GM21529 (cell line): ENCODE results near the gene CAMK4.

Source experiments
- ATAC-seq: cut with Tn5 transposase; IDR thresholded peaks from one replicate; pipeline ENCODE4 v1.9.1; 2021; ENCODE audit not compliant: unreplicated experiment

The CAMK4 gene

DNA sequence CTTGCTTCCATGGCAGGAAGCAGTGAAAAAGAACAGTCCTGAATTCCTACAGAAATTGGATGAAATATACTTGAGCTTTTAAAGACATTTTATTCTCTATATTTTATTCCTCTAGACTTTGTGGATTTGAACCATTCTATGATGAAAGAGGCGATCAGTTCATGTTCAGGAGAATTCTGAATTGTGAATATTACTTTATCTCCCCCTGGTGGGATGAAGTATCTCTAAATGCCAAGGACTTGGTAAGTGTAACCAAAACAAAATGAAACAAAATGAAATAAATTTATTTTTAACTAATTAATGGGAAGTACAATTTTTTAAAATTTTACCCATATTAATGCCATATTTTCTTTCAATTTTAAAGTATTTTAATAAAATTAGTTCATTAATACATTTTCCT lies 254.1 kb downstream of the CAMK4 start:
- no peak for ATAC-seq

DNA sequence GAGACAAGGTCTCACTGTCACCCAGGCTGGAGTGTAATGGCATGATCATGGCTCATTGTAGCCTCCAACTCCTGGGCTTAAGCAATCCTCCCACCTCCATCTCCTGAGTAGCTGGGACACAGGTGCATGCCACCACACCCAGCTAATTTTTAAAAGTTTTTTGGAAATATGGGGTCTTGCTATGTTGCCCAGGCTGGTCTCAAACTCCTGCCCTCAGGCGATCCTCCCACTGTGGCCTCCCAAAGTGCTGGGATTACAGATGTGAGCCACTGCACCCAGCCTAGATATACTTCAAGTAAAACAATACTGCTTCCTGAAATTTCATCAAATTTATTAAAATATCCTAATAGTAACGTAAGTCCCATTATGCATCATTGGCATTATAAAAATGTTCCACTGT lies 254.7 kb downstream of the CAMK4 start:
- ATAC-seq, result no peak

DNA sequence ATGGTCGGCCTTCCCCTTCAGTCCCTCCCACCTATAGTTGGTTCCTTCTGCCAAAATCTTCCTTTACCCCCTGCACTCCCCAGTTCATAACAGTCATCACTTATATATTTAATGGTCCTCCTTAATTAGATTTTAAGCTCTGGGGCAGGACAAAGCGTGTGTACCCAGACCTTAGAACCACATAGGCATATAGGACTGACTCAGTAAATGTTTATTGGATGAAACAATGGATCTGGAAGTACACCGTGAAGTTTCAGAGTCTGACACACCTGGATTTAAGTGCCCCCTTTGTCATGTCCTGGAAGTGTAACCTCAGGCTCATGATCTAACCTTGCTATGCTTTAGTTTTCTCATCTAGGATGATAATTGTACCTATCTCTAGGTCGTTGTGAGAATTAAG lies 256.2 kb downstream of the CAMK4 start:
- ATAC-seq, result no peak

DNA sequence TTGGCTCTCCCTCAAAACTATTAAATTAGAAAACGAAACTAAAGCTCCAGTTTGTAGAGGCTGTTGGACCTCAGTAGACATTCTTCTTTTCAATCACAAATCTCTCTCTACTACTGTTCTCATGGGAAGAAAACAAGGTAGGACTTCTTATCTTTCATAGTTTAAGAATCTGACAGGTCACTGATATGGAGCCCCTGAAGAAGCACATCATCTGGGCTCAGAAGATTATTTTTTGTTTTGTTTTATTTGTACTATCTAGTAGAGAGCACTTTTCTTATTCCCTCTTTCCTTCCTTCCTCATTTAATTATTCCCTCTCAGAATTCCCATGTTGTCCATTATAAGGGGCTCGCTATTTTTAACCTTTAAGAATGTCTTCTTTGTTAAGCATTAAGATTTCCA lies 261.9 kb downstream of the CAMK4 start:
- ATAC-seq, result no peak

DNA sequence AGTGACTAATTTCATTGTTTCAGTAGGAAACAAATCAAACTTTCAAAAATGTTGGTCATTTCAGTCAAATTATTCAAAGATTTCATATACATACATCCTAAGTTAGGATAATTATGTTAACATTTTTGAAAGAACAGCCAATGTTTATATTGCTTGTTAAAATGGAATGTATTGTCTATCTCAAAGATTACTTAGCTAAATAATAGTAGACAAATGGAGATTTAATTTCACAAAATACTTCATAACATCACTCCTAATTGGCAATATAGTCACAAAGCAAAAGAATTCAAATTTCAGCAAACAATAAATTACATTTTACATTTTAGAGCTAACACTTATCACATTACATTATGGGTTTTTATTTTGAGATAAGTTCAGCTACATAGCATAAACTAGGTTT lies 262.7 kb downstream of the CAMK4 start:
- ATAC-seq, result no peak

DNA sequence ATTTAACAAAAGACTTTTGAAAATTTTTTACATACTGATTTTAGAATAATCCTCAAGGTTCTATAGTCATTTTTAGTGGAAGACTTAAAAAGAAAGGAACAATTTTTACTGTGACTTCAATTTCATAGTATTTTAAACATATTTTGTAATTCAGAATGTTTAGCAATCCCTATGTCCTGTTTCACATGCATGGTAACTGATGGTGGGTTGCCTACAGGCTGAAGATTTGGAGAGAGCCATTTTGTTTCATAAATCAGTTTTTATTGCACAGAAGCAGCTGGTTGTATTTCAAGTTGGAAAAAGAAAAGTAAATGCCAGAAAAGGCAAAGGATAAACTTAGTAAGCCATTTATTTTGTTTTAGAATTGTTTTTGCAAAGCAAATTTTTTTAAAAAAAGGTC lies 264.2 kb downstream of the CAMK4 start:
- no peak for ATAC-seq

DNA sequence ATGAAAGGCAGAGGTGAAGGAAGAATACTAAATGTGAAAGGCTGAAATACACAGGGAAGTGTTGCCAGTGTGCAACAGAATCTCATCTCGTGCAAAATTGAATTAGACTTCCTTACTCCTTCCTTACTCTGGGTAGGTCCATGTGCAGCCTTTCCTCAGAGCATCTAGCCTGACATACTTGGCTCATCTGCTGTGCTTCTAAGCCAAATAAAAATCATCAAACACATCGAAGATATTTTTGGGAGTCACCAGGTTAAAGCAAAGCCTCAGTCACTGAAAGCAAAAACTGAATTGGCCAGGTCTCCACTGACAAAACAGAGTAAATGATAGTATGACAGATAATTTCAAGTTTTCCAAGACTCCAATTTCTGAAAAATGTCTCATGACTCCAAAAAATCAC lies 268.8 kb downstream of the CAMK4 start:
- no peak for ATAC-seq

DNA sequence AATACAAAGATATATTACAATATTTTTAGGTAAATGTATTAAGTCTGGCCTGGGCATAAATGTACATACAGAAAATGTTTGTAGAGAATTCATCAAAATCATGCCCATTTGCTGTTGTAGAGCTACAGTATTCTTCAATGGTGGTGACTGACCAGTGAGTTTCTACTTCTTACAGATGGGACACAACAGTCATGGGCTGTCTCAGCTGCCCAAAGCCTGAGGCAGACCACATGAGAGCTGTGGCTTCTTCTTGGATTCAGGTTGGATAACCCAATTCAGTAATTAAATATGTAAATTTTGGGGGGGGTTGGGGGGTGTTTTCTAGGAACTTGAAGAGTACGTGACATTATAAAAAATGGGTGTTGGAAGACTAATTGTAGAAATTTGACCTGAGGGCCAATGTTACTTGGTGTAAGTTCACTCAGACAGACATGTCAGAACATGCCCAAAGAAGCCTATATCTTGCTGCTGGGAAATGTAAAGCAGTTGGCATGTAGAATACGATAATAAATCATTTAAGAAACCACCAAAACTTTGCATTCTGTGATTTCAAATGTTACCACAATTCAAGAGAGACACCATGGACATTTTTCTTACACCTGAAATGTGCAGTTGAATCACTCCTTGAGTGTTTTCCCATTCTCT lies 270.3 kb downstream of the CAMK4 start:
- ATAC-seq, result no peak

DNA sequence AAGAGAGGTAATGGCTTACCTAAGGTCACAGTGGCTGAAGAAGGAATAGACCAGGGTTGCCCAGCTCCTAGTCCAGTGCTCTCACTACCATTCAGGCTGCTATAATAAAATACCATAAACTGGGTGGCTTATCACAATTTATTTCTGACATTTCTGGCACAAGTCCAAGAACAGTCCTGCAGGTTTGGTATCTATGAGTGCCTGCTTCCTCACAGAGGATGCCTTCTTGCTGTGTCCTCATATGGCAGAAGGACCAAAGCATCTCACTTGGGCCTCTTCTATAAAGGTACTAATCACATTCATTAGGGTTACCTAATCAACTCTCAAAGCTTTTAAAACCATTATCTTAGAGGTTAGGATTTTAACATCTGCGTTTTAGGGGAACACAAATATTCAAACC lies 271.0 kb downstream of the CAMK4 start:
- no peak for ATAC-seq

DNA sequence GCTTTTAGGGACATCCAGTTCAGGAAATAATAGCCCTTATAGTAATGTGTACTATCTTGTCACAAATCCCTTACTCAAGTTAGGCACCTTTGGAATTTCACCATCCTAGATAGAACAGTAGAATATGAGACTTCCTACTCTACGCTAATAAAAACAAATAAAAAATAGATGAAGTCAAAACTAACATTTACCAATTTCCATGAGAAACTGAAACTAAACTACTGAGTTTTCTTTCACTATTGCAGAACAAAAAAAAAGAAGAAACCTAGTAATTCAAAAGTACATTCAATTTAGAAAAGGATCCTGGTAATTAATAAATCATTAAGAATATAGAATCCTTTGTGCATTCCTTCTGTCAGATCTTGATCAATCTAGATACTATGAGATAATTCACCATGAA lies 274.2 kb downstream of the CAMK4 start:
- no peak for ATAC-seq

DNA sequence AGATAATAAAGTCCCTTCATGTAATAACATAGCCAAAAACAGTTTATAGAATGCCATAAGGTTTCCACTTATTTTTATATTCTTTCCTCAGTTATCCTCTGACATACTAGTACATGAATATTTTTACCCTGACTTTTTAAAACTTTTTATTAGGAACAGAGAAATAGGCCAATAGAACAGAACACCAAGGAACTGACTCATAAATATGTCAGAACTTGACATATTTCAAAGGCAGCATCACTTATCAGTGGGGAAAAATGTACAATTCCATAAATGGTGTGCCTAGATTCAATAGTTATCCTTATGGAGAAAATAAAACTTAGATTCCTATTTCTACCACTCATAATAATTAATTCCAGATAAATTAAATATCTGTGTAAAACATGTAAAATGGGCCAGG lies 278.8 kb downstream of the CAMK4 start:
- no peak for ATAC-seq

DNA sequence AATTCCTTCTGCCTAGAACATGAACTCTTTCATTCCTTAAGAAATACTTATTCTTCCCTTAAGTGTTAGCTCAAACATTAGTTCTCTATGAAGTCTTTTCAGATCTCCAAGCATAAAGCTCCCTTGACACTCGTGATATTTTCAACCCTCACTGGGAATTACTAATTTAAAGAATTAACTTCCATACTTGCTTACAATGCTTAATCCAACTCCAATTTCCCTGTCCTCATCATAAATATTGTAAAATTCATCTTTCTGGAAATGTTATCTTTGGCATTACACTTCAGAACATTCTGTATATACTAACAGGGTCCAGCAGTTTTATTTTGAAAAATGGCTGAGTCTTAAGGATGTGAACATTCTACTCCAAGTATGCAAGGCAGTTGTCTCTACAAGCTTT lies 280.9 kb downstream of the CAMK4 start:
- no peak for ATAC-seq

DNA sequence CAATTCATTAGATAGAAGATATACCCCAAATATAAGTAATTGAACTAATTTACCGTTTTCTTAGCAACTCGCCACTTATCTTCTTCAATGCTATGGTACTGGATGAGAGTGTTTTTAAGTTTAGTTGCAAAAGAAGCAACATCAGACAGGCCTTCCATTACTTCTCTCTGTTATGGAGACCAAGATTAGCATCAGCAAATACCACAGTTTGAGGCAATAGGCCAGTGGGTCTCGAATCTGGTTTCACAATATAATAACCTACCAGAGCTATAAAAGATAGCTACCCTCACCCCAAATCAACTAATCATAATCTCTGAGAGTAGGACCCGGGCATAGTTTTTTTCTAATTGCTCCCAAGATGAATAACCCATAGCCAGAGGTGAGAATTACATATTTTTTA lies 283.1 kb downstream of the CAMK4 start:
- no peak for ATAC-seq

DNA sequence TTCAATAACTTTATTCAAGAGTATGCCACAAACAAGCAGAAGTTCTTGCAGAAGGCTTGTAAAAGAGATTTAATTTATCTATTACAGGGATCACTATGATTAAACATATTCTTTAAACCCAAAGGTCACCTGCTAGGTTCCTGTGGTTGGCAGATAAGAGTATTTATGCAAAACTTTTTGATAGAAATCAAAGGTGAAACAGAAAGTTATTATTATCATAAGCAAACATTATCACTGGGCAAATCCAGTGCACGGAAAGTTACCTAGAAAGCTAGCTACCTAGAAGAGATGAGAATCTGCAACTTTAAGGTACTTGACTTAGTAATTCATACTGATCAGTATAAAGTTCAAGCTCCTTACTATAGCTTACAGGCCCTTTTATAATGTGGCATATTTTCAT lies 284.9 kb downstream of the CAMK4 start:
- no peak for ATAC-seq

DNA sequence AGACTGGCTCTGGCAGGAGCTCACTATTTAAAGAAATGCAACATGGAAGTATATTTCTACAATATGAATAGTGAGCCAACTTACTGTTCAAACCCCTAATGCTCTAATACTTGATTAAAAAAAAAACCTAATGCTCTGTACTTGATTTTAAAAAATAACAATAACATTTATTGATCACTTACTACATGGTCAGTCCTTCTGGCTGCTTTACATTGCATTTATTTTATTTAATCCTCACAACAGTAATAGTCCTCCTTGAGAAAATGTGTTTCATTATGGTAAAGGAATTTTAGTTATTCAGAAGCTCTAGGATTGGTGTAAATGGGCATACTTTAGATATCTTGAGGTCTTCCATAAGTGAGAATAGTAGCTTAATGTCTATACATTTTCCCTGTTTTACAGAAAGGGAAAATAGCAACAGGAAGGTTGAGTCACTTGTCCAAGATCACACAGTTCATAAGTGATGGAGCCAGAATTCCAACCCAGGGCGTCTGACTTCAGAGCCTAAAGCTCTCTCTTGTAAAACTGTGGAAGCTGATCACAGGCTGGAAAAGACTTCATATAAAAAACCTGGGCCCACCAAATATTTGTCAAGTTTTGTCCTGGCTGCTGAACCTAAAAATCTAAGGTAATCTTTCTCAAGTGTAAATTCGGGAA lies 287.1 kb downstream of the CAMK4 start:
- ATAC-seq, result no peak

DNA sequence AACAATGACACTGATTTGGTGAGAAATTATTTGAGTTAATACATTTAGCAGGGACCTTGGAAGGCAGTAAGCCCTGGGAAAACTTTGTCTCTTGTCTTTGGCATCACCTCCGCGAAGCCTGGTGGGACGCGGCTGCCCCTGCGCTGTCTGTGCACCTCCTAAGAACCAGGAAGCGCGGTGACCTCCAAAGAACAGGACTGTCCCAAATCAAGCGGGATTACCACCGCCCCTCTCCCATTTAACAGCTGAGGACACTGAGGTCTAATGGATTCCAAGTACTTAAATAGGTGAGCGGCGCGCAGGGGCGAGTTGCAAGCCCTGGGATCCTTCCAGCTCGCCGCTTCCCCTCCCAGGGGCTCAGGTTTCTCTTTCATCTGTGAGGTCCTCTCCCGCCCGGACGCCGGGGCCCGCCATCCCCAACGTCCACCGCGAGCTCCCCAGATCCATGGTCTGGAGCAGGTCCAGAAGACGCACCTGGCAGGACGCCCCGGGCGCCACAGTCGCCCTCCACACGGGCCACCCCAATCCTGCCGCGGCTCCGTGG lies 287.7 kb downstream of the CAMK4 start:
- ATAC-seq, result peak; percentile 23

DNA sequence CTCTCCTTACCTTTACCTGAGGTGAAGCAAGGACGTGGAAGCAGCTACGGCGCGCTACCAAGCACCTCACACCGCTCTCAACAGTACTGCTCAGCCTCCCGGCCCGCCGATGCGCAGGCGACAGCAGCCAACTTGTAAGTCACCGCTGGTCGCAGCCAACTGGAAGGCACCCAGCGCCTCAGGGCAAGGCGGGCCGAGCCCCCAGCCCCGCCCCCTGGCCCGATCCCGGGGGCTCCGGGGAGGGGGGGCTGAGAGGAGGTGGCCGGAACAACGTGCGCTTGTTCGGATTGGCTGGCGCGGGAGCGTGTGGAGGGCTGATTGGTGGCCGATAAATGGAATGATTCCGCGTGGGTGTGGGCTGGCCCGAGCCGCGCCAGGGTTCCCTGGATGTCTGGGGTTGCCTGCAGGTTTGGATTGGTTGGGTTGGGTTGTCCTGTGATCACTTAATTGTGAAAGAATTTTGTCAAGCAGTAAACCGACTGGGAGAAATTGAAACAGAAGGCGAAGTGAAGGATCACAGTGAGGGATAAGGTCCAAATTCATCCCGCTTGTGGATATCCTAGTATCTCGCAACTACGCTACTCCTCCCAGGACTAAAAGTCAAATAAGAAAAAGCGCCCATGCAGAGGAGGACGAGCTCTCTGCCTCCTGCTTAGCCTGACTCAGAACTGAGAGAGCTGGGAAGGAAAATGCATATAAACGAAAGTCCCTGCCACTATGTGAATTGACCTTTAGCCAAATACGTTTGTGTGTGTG lies 288.4 kb downstream of the CAMK4 start, which contains the start of gene STARD4:
STARD4 (minus strand) TSS at position 161 of the 756 bp plus-strand sequence. CDS start 5,102 bp downstream, outside the sequence.
- ATAC-seq, result peak; percentile 93

DNA sequence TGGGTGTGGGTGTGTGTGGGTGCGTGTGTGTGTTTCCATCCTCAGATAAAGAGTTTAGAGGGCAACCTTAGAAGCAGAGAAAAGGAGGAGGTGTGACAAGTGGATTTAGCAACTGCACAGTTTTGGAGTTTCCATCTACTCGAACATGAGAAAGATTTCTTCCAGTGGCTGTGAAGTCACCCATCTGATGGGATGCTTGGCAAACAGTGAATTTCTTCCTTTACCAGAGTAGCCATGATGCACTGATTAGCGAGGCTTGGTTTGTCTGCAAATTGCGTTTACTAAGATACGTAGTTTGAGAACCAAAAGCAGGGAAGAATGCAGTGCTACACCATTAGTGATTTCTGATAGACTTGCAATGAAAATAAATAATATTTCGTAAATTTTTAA lies 288.9 kb downstream of the CAMK4 start:
- ATAC-seq, result no peak

DNA sequence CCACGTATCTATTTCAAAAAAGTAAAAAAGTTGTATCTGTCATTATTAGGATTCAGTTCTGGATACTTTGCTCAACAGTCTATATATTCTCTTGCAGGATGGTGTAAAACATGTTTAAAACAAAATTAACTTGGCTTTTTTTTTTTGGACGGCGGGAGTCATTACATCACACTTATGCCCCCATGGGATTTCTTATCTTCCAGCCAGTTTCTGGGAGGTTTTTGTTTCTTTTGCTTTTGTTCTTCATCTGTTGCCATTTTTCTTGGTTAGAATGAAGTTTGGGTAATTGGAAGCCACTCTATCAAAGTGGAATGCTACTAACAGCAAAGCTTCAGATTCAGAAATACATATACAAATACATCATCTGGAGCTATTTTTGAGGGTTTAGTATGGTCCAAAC lies 289.9 kb downstream of the CAMK4 start:
- ATAC-seq, result no peak

DNA sequence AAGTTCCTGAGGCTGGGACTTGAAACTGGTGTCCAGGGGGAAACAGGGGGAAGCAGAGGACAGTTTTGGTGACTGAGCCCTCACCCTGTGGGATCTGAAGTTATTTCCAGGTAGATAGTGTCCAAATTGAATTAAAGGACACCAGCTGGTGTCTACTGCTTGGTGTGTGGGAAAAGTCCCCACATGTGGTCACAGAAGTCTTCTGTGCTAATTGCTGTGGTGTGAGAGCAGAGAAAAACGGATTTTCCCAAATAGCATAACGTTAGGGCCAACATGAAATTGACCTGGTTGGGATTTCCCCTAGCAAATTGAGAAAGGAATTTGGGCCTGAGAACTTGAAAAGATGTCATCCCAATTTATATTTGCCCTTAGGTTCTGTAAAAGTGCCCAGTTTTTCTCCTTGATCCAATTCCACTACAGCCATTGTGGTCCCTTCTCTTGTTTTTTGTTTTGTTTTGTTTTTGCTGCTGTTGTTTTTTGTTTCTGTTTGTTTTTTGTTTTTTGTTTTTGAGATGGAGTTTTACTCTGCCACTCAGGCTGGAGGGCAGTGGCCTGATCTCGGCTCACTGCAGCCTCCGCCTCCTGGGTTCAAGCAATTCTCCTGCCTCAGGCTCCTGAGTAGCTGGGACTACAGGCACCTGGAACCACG lies 293.8 kb downstream of the CAMK4 start:
- ATAC-seq, result peak; percentile 46

DNA sequence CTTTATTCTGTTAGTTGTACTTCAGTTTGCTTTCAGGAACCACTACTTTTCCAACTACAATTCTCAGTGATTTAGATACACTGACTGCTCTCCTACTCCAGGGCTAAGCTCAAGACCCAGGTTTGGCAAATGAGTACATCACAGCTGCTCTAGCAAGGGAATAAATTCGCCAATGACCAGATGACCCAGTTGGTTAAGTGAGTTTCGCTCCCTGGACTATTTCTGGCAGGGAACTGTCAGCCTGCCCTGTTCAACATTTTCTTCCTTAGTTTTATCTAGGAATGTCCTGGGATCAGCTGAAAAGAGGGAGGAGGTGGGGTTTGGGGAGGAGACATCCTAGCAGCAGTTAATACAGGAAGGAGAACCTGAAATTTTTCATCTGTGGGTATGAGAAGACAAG lies 294.6 kb downstream of the CAMK4 start:
- ATAC-seq, result no peak
